K562 (cell line): ENCODE measurements around the gene EEF1A1.

ENCODE experiments used
- ETV6 ChIP-seq, 3 experiments: fragments of 150-350 bp in 1 of 3; sonication (generic) in 1 of 3; formaldehyde crosslinking in 1 of 3; IDR thresholded peaks; 2 replicates each; pipeline versions ENCODE4 v1.6.1 to v1.8.0; 2014 to 2022; ENCODE audit warnings: borderline replicate concordance in 2 of 3, low read depth in 2 of 3, antibody characterized with exemption in 1 of 3, low read length in 1 of 3, mild to moderate bottlenecking in 1 of 3, missing genetic modification reagents in 1 of 3
- GATA2 ChIP-seq: sonication (generic); formaldehyde crosslinking; IDR thresholded peaks from 2 replicates; pipeline ENCODE4 v1.4.0; 2020; ENCODE audit warnings: mild to moderate bottlenecking, missing genetic modification reagents
- MAX ChIP-seq: sonication (generic); formaldehyde crosslinking; IDR thresholded peaks from 2 replicates; pipeline ENCODE4 v1.9.0; 2022; ENCODE audit warnings: mild to moderate bottlenecking, missing genetic modification reagents
- REST ChIP-seq, 2 experiments: fragments of 450-650 bp; formaldehyde crosslinking in 1 of 2; IDR thresholded peaks; 2 replicates each; pipeline versions ENCODE4 v1.4.0 to v1.6.1; 2014 to 2020; ENCODE audit warnings: mild to moderate bottlenecking in 2 of 2, borderline replicate concordance in 1 of 2, low read depth in 1 of 2
- SFPQ ChIP-seq: fragments of 200-400 bp; formaldehyde crosslinking; IDR thresholded peaks from 2 replicates; pipeline ENCODE4 v1.6.1; 2017; ENCODE audit warnings: mild to moderate bottlenecking, low read depth, low read length, moderate library complexity
- STAT6 ChIP-seq: sonication (generic); formaldehyde crosslinking; IDR thresholded peaks from 2 replicates; pipeline ENCODE4 v1.8.1; 2023; ENCODE audit warnings: mild to moderate bottlenecking, missing genetic modification reagents
- ZNF354B ChIP-seq: fragments of 250-450 bp; sonication (Bioruptor Pico); IDR thresholded peaks from 2 replicates; pipeline ENCODE4 v1.4.0; 2020
- ZNF551 ChIP-seq: fragments of 250-450 bp; sonication (Bioruptor Pico); IDR thresholded peaks from 2 replicates; pipeline ENCODE4 v1.5.0; 2021; ENCODE audit warnings: mild to moderate bottlenecking, moderate library complexity
- ZNF699 ChIP-seq: fragments of 250-450 bp; sonication (Bioruptor Pico); IDR thresholded peaks from 2 replicates; pipeline ENCODE4 v1.8.0; 2021; ENCODE audit warnings: mild to moderate bottlenecking, moderate library complexity; ENCODE audit not compliant: insufficient replicate concordance

- no peak for TF ChIP-seq REST (IDR thresholded peaks at IDR 0.05; ENCODE audit: borderline replicate concordance)
- TF ChIP-seq REST (CRISPR knock-in tag; IDR thresholded peaks at IDR 0.05; ENCODE audit: low read depth), result no peak
- TF ChIP-seq MAX, result no peak
- TF ChIP-seq ETV6 (IDR thresholded peaks at IDR 0.05; ENCODE audit: borderline replicate concordance in 1 of 2, low read depth in 2 of 2, low read length in 1 of 2), result no peak
- TF ChIP-seq ETV6 (CRISPR knock-in tag; IDR thresholded peaks at IDR 0.05; ENCODE audit: borderline replicate concordance), result no peak
- TF ChIP-seq ZNF354B (CRISPR knock-in tag), result no peak
- TF ChIP-seq ZNF551 (CRISPR knock-in tag), result no peak
- no peak for TF ChIP-seq GATA2 (CRISPR knock-in tag)
- no peak for TF ChIP-seq STAT6 (CRISPR knock-in tag)
- TF ChIP-seq SFPQ, result no peak
- no peak for TF ChIP-seq ZNF699
Measured at GRCh38 chr6:73566954-73567591, 46.2 kb upstream of the EEF1A1 start.
